Measurements from ENCODE around the gene CLIC6. TPM values are rescaled to one million over a fixed set of nuclear protein-coding genes. Genes with fewer than 3 reads are reported as not detected.

The CLIC6 gene
- total and polyA plus RNA-seq, 2 of the 8 experiments (the other 6 are each of a cell fraction or from before 2014, with no cell fraction given), result 0.42 to 1.3 TPM

DNA sequence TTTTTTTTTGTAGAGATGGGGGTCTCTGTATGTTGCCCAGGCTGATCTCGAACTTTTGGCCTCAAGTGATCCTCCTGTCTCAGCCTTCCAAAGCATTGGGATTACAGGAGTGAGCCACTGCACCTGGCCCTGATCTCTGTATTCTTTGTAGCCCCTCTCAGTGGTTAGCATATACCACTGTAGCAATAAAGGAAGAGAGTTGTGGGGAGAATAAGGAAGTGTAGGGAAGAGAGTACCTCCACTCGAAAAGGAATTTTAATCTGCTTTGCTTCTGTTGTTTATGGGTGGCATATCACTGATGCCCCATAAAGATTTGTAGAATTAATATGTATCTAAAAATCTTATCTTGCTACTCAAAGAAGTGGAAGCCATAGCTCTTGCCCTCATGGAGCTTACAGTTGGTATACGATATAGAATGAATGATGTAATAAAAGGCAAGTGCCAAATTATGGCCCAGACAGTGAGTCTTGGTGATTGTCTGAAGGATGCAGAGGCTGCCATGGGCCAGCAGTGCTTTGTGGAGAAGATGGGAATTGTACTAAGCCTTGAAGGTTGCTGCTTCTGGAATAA lies 96.0 kb downstream of the CLIC6 start:
- Histone ChIP-seq H2BK15ac (ENCODE audit: low read length) (no peak overlapping the region), H4K91ac (replicated peaks; ENCODE audit: insufficient read length, low read length) (no peak overlapping the region), H3K79me2 (ENCODE audit: control insufficient read depth in 1 of 2, insufficient read depth in 2 of 2, low read length in 2 of 2) (no peaks in the 10 kb centered on the region), H3K56ac (replicated peaks; ENCODE audit: insufficient read length, low read depth, low read length) (no peak overlapping the region), H2BK12ac (ENCODE audit: low read depth, low read length) (no peak overlapping the region), H3K36me3 (ENCODE audit: control insufficient read depth in 2 of 4, insufficient read depth in 4 of 4, low read length in 3 of 4) (no peaks in the 10 kb centered on the region), H2BK20ac (ENCODE audit: low read length) (no peak overlapping the region), H2BK120ac (replicated peaks; ENCODE audit: low read depth, low read length) (no peak overlapping the region), H3K18ac (ENCODE audit: extremely low read depth, low read length) (no peak overlapping the region), H4K5ac (ENCODE audit: insufficient read length, low read depth, low read length) (no peak overlapping the region), H3K27me3 (replicated peaks in 1 of 4; ENCODE audit: control insufficient read depth in 3 of 4, extremely low read depth in 1 of 4, insufficient read depth in 3 of 4, low read length in 3 of 4) (no peaks in the 10 kb centered on the region), H3K9me3 (ENCODE audit: insufficient read depth in 2 of 2, low read depth in 1 of 2, low read length in 1 of 2) (no peaks in the 10 kb centered on the region; a peak in 1 of 4 replicates), H3K23ac (ENCODE audit: insufficient read length) (no peak overlapping the region), H3K4me2 (ENCODE audit: insufficient read depth in 1 of 2, low read depth in 2 of 2, low read length in 2 of 2) (no peak overlapping the region), H2BK5ac (ENCODE audit: low read depth, low read length) (no peak overlapping the region), H4K20me1 (replicated peaks in 1 of 2; ENCODE audit: control insufficient read depth in 1 of 2, insufficient read depth in 2 of 2, low read length in 2 of 2) (no peaks in the 10 kb centered on the region), H3K27ac (ENCODE audit: low read depth, low read length) (no peak overlapping the region), H3K4me3 (ENCODE audit: extremely low read depth in 1 of 4, insufficient read depth in 2 of 4, low read depth in 3 of 4, low read length in 4 of 4) (no peak overlapping the region), H3K9ac (replicated peaks in 1 of 4; ENCODE audit: extremely low read depth in 1 of 4, low read depth in 3 of 4, low read length in 3 of 4) (no peak overlapping the region), H3K4me1 (replicated peaks in 1 of 4; ENCODE audit: control insufficient read depth in 3 of 4, insufficient read depth in 4 of 4, low read length in 3 of 4) (no peaks in the 10 kb centered on the region), H3K23me2 (ENCODE audit: low read depth, low read length) (no peaks in the 10 kb centered on the region), H3K4ac (replicated peaks; ENCODE audit: insufficient read length, low read depth, low read length) (no peak overlapping the region), H4K8ac (ENCODE audit: extremely low read depth, insufficient read depth, low read length) (no peak overlapping the region), H3K79me1 (ENCODE audit: low read depth, low read length) (no peaks in the 10 kb centered on the region), H2AK5ac (ENCODE audit: low read depth, low read length) (no peak overlapping the region), H3K14ac (ENCODE audit: insufficient read length) (no peak overlapping the region), H2AFZ (ENCODE audit: low read length) (no peak overlapping the region)
- 91% methylated on average over 3 of the region's 3 CpGs; no CpG with 5 or more reads in 1 of the 2 experiments for WGBS, 2 experiments (ENCODE audit: extremely low coverage in 1 of 2, insufficient coverage in 1 of 2, insufficient read length in 1 of 2, insufficient replicate concordance in 2 of 2, low coverage in 1 of 2, low lambda C conversion rate in 2 of 2, missing lambda C conversion rate in 1 of 2)
- DNase-seq (ENCODE audit: low read depth in 1 of 2, low spot score in 2 of 2) (no peak), FAIRE-seq (no peak)
- POLR2A ChIA-PET (ENCODE audit: partially characterized antibody), result no interaction called here
- no peak for TF ChIP-seq RBBP5 (IDR thresholded peaks at IDR 0.05; ENCODE audit: borderline replicate concordance, low read depth, low read length)
- no peak for TF ChIP-seq SIRT6 (IDR thresholded peaks at IDR 0.05; ENCODE audit: low read length)
- no peak for TF ChIP-seq CHD2 (IDR thresholded peaks at IDR 0.05; ENCODE audit: low read length)
- no peak for TF ChIP-seq SP1 (IDR thresholded peaks at IDR 0.05; ENCODE audit: low read depth, low read length)
- no peak for TF ChIP-seq EZH2 (IDR thresholded peaks at IDR 0.05; ENCODE audit: low read depth, low read length, severe bottlenecking)
- no peak for TF ChIP-seq CTCF (IDR thresholded peaks at IDR 0.05; ENCODE audit: control extremely low read depth in 1 of 3, insufficient read depth in 1 of 3, low read depth in 1 of 3, low read length in 3 of 3)
- CTCF ChIA-PET (ENCODE audit: partially characterized antibody), result interaction anchor here (0.6 to 2.0 kb wide), 4 partner anchors 19 to 1097 kb away, joined by 3 to 9 read pairs (median 4); no protein-coding TSS in a partner anchor
